Measurements from ENCODE around the gene P4HA1.
A peak's percentile ranks its signal among the peaks of the same experiment; 100 is the strongest.

The P4HA1 gene

DNA sequence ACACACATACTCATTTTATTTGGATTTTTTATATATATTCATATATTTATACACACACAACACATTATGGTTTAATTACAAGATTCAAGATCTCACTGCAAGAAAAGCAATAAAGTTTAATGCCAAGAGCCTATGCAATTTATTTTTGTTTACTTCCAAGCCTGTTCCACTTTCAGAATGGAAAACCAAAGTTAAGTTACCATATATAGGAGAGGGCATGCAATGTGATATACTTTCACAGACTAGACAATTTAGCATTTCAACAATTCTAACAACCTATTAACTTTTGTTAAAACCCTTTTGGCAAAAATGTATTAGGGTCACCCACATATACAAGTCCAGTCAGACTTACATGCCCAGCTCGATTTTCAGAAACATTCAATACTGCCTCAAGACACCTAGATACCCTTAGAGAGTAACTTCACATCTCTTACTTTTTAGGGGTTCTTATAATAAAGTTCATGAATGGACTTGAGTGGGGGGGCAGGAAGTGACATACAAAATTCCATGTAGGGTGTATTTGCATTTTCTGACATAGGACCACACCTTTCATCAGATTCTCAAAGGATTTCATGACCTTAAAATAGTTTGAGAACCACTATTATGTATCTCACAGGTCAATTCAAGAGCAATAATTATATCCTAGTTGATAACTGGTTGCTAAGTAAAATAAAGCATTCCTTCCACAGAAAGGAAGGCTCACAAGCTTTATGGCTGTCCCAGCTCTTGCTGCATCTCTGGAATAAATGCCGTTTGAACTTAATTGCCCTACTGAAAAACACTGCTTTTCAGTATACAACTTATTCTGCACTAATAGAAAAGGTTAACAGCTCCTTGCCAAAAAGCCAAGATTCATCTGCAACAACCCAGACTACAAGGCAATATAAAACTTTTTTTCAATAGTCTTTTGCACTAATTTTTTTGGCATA is 2.5 kb downstream of the P4HA1 start:
- no peak for DNase-seq

DNA sequence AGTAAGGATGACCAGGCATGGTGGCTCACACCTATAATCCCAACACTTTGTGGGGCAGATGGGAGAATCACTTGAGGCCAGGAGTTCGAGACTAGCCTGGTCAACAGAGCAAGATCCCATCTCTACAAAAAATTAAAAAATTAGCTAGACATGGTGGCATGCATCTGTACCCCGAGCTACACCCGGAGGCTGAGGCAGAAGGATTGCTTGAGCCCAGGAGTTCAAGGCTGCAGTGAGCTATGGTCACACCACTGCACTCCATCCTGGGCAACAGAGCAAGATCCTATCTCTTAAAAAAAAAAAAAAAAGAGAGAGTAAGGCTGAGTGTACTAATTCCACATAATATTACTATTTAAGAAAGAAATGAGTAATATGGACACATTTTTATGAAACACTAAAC is 3.8 kb downstream of the P4HA1 start:
- no peak for DNase-seq

DNA sequence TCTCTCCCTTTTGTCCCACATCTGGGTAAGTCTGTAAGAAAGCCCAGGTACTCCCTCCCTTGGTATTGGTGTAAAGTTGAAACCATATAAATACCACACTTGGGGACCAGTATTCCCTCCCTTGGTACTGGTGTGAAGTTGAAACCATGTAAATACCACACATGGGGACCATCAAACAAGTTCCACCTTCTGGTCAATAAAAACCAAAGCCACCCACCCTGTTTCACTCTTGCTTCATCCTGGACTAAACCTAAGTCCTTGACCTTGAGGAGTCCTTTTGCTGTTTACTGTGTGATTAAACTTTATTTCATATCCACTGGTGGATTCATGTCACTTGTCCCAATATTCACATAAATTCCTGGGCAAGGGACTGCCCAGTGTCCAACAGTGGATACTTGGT is 8.4 kb downstream of the P4HA1 start:
- DNase-seq: no peak

DNA sequence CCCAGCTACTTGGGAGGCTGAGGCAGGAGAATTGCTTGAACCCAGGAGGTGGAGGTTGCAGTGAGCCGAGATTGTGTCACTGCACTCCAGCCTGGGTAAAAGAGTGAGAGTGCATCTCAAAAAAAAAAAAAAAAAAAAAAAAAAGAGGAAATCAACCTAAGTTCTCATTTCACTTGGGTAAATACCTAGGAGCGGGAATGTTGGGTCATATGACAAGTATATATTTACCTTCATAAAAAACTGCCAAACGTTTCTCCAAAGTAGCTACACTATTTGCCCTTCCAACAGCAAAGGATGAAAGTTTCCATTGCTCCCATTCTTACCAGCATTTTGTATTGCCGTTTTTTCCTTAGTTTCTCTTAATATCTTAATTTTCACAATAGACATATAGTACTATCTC is 9.8 kb downstream of the P4HA1 start:
- no peak for DNase-seq

DNA sequence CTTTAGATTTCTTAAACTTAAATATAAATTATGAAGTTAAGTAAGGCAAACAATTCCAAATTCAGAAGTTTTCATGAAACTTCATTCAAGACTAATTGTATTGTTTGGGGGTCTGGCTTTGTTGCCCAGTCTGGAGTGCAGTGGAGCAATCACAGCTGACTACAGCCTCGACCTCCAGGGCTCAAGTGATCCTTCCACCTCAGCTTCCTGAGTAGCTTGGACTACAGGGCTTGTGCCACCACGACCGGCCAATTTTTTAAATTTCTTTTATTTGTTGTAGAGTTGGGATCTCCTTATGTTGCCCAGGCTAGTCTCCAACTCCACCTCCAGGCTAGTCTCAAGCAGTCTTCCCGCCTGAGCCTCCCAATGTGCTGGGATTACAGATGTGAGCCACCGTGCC is 12.5 kb downstream of the P4HA1 start:
- DNase-seq: no peak

DNA sequence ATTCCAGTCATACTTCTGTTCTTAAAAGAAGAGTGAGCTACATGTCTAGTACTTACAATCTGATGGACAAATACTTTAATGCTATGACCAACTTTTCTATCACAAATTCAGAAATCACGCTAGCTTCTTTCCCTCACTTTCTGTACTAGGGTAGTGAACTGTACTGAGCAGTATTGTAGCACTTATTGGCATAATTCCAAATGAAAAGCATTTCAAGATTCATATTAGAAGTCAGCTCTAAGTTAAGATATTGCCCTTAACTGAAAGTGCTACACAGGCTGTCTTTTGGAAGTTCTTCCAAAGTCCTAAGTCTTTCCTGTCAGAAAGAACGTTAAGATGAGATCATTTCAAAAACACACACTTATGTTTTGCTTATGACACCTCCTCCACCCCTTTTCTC is 13.4 kb downstream of the P4HA1 start:
- no peak for DNase-seq

DNA sequence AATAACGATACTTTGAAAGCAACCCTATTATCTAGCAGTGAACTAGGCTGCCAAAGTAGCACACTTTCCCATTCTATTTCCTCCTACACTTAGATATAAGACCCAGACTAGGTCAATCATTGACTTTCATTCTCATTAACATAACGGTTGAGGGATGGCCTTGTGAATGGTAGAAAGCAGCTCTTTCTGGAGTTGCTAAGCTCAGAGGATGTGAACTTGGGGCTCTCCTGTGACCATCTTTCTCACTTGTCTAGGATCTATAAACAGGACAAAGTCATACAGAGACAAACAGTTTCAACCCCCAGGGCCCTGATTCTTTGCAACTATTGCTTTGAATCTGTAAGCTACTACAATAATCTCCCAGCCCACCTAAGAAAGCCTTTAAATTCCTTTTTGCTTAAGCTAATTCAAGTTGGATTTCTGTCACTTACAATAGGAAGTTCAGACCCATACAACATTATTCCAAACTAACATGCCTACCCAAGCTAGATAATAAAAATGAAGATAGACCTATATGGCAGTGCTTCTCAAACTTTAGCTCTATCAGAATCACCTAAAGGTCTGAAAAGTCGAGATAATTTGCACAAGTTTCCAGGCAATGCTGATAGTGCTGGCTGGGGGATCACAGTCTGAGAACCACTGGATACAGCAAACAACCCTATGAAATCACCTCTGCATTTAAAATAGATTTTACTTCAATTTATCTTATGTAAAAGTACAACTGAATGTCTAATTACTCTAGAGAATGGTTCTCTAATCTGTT is 16.7 kb downstream of the P4HA1 start:
- no peak for DNase-seq

DNA sequence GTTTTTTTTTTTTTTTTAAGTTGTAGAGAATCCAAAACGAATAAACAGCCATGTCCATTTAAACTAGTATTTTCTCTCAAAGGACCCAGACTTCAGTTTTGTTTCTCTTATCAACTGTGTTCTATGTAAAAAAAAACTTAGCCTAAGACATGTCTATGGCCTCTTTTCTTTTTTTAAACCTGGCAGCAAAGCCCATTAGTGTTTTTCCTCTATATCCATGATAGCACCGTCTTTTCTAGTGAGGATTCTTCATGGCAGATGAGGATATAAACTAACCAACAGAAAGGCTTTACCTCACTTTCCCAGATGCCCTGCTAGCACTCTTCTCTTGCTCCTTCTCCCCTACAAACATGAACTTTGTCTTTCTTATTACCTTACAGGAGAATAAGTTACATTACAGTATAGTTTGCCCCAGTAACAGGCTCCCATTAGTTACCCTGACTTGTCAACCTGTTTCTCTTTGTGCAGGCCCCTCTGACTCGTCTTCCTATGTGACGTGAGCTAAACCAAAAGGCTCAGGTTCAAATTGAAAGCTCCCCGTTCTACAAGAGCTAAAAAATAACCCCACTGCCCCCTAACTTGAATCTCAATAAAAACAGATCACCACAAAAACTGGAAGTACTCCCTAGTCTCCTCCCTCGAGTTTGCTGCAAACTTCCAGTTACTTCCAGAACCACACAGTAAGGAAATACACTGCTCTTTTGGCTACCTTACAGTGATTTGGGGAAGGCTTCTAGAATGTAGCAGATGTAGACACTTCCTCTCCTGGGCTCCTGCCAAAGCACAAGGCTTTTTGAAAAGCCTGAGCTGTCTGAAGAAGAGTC is 20.1 kb downstream of the P4HA1 start:
- DNase-seq: no peak

DNA sequence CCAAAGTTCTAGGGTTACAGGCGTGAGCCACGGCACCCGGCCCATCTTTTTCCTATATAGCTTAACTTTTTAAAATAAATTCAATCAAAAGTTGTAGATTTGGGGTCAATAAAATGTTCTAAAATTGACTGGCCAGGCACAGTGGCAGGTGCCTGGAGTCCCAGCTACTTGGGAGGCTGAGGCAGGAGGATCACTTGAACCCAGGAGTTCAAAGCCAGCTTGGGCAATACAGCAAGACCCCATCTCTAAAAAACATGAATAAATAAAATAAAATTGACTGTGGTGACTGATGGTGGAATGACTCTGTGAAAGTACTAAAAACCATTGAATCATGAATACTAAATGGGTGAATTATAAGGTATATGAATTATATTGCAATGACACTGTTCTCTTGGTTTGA is 20.8 kb downstream of the P4HA1 start:
- no peak for DNase-seq

DNA sequence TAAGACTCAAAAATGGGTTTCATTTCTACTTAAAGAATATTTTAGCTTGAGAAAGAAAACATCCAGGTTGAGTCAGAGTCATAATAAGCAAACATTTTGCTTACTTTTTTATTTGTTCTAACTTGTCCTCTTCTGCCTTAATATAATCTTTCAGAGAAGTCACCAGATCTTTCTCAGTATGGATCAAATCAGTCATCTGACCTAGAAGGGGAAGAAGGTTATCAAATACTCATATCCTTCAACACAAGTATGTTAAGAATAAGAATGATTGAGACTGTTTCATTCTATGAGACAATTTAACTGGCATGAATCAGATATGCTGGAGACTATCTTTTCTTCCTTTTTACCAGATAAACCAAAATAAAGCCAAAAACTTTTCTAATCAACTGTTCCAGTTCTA is 23.0 kb downstream of the P4HA1 start:
- DNase-seq: no peak

DNA sequence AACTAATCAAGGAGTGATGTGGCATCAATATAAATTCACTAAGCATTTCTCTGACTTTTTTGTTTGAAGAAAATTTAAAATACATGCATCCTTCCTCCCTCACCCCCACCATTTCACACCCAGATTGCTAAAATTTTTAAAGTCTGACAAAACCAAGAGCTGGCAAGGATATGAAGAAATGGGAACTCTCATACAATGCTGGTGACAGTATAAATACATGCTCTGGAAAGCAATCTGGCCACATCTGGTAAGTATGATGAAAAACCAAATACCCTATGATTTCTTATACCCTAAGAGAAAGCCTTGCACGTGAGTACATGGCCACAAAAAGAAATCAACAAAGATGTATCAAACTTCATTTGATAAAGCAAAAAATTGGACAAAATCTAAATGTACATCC is 31.2 kb downstream of the P4HA1 start:
- no peak for DNase-seq

DNA sequence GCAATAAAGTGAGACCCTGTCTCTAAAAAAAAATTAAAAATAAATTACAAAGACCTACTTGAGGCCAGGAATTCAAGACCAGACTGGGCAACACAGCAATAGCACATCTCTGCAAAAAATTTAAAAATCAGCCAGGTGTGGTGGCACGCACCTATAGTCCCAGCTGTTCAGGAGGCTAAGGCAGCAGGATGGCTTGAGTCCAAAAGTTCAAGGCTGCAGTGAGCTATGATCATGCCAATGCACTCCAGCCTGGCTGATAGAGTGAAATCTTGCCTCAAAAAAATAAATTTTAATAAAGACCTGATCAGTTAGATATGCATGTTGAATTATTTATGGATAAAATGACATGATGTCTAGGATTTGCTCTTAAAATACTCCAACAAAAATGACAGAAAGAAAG is 34.9 kb downstream of the P4HA1 start:
- no peak for DNase-seq

DNA sequence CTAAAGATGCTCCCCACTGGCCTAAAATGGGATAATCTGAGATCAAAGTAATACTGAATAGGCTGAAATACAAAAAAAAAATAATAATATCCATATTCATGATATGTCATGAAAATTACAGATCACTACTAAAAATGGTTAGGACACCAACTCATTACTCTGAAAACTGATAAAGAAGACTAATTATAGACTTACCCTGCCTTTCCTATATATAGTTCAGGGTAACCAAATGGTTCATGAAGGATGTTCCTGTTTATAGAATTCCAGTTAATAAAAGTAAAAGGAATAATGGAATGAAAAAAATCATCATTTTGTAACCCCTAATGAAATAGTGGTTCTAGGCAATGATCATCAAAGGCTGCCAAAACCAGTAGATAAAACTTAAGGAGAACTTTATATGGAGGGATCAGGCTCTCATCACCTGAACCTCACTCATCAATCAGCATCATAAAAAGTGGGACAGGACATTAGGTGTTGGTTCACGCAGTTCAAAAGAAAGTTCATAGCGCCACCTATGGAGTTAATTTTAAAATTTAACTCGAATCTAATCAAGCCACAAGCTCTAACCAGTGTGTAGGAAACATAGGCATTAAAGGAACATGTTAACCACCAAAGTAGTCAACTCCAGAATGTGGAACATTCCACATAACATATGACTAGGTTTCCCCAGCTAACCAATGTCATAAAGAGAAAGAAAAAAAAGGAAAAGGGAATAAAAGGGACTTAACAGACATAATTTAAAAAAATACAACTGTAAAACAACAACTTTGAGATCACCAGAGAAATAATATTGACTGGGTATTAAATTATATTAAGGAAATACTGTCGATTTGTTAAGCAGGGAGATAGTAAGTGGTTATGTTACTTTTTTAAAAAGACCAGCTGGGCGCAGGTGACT is 35.7 kb downstream of the P4HA1 start:
- peak; percentile 45 for DNase-seq

DNA sequence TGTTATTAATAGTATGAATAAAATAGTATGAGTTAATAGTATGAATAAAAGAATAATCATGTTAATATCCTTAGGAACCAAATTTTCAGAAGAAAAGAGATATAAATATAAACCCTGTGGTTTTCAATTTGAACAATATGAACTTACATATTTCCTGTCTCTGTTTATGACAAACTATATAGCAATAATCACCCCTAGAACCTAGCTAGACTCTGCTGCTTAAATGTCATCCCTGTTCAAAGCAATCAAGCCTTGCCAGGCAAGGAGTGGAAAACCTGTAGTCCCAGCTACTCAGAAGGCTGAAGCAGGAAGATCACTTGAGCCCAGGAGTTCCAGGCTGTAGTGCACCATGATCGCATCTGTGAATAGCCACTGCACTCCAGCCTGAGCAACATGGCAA is 36.5 kb downstream of the P4HA1 start:
- no peak for DNase-seq

DNA sequence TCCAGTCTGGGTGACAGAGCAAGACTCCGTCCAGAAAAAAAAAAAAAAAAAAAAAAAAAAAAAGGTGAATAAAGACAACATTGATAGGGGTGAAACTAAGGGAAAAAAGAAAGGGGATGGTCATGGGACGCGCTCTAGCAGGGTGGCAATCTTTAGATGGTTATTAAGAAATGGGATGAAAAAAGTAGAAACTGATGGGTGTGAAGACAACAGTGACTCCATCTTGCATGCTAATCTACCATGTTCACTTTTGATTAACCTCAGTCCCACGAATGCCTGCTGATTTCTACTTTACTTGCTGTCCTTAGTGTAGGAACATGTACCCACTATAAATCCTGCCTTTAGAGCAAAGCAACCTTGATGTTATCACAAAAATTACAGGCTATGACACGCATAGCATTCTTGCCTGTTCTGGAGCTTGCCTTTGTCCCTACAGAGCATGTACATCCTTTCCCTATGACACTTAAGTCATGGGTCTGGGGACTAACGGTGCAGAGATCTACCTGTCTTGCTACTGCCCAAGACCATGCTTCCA is 38.5 kb downstream of the P4HA1 start:
- no peak for DNase-seq

DNA sequence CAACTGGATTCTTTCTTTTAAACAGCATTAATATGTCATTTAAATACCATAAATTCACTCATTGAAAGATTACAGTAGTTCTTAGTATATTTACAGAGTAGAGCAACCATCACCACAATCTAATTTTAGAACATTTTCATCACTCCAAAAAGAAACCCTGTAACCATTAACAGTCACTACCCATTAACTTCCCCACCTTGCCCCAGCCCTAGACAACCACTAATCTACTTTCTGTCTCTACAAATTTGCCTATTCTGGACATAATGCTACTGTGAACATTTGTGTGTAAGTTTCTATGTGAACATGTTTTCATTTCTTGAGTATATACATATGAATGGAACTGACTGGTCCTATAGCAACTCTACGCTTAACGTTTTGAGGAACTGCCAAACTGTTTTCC is 42.4 kb downstream of the P4HA1 start:
- DNase-seq: no peak

DNA sequence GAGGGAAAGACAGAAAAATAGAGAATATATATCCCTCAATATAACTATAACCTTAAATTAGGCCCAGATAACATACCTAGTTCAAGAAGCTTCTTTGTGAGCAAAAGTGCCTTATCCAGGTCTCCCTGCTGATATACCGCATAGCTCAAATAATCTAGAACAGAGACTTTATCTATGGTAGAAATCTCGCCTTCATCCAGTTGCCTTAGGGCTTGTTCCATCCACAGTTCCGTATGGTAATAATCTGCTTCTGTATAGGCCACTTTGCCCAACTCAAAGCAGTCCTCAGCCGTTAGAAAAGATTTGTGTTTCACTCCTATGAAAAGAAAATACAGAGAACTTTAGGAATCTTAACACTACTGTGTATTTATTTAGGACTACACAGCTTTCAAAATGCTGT is 43.4 kb downstream of the P4HA1 start:
- DNase-seq: no peak

DNA sequence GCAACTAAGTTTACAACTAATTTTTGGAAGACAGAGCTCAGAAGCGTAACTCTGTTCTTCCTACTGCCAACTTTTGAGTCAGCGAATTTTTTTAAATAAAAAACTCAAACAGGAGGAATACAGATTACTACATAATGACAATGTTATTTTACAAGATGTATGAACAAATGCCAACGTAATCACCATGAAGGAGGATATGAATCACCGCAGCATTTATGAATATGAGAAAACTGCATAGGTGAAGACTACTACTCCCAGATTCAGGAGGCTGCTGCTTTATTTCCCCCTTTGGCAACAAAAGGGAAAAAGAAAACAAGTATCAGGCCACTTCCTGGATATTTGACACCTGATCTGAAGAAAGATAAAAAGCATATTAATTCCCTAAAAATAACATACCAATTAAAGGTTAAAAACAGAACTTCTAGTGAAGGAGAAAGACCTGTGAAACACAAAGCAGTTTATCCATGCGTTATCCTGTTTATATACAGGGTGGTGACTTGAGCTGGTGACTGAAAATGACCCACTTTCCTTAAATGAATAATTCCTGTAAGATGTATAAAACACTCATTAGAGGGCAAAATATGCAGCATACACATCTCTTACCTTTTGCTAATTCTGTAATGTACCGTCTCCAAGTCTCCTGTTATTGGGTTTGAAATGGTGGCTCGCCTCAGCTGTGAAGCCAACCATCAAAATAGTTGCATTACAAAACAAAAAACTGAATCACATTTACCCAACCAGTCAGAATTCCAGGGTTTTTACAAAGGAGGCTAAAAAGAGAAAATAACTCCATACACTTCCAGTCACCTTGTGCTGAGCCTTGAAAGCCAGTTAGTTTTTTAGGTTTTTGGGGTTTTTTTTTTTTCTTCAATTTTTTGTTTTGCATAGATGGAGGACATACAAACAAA is 52.0 kb downstream of the P4HA1 start:
- no peak for DNase-seq

DNA sequence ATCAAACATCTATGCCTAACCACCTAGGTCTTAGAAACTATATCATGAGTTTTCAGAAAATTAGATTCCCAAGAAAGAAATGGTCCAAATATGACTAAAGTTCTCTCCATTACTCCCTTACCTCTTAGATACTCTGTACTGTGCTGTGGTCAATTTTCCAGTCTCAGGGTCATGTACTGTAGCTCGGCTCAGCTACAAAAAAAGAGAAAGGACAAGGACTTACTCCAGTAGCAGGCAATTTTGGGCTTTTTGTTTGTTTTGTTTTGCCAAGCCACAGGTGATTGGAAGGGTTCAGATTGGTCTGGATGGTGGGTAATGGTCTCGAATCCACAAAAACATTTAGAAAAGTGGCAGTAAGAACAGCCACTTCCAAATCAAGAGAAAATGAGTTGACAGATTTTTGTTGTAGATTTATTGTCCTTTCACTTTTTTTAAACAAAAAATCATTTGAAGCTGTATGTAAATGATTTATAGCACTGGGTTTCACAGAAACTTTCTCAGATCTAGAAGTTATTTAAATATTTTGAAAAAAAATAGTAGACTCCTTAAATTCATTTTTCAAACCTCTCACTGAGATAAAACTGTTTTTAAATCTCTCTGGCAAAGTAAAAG is 52.8 kb downstream of the P4HA1 start:
- no peak for DNase-seq

DNA sequence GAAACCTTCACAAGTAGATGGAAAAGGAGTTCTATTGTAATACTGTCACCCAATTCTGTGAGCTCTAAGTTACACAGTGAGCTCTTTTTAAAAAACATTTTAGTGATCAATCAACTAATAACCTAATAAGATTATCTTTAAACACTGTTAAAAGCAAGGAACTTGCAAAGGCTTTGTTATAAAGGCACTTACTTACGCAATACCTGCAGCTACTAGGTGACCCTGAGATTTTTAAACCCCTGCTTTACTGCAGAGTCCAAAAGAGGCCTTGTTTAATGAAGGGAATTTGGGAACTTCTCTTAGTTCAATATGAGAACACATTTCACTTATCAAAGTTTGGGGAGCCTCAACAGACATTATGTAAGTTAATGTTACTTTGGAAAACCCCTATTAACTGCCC is 53.3 kb downstream of the P4HA1 start:
- no peak for DNase-seq

DNA sequence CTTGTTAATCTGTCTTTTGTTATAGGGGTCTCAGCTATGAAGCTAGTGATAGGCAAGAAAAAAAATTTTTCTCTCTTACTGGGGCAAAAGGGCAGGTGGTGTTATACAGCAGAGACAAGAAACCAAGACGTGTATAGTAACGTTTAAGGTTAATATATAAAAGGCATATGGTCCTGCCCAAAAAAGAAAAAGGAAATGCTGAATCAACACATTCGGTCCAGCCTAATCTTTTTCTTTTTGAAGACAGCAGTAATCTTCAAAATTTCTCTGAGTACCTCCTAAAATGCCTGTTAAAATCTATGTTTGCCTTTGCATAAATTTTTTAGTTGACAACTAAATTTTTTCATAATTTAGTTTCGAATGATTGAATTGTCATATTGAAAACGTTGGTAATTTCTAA is 54.5 kb downstream of the P4HA1 start:
- no peak for DNase-seq

All from NCI-H1694 treated with DMSO at 0.1 percent for 48 hours (cell line).